PFSK-1 (cell line): ENCODE measurements around the gene MUC21.

ENCODE experiments used
- POLR2AphosphoS5 ChIP-seq: IDR thresholded peaks from 2 replicates; pipeline ENCODE4 v1.6.1; 2012; ENCODE audit warnings: low read depth, mild to moderate bottlenecking, control low read depth, low read length, moderate library complexity
- REST ChIP-seq, 2 experiments: IDR thresholded peaks; 2 replicates each; pipeline versions ENCODE4 v1.6.1 to v1.8.0; 2011 to 2012; ENCODE audit warnings: low read depth in 2 of 2, low read length in 2 of 2, control low read depth in 1 of 2, inconsistent platforms in 1 of 2, mild to moderate bottlenecking in 1 of 2, moderate library complexity in 1 of 2; ENCODE audit not compliant: insufficient read depth in 1 of 2

- TF ChIP-seq POLR2AphosphoS5 (no peak), REST (IDR thresholded peaks at IDR 0.05; ENCODE audit: insufficient read depth in 1 of 2, low read depth in 2 of 2, low read length in 2 of 2) (no peak)
These were observed 43.0 kb upstream of the MUC21 start, which contains the start of gene MUCL3 for GRCh38 chr6:30940361-30940986.
